ENCODE measurements around the gene DGCR2.

DGCR2 gene

DNA sequence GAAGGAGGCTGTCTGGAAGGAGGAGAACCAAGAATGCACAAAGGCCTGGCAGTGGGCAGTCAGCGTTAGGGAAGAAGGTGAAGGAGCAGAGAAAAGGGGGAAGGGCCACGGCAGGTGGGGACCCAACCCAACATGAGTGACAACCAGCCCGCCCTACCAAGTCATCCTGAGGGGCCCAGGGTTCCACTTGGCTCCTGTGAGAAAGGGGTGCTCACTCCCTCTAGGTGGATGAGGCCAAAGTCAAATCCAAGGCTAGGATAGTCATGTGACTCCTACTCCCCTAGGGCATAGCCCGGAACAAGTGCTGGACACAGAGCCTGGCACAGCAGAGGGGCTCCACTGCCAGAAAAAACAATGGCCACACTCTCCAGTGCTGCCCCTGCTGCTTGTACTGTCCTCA lies 2.2 kb upstream of the DGCR2 start:
- peaks cover 8% of the 10 kb centered on the region for H3K4me1 ChIP-seq (ENCODE audit: insufficient read depth, insufficient read length)
- H3K4me3 ChIP-seq (ENCODE audit: insufficient read length, low read depth), result no peak overlapping the region
- DNase-seq (ENCODE audit: low read depth, low spot score), result no peak
- TF ChIP-seq SUZ12 (IDR thresholded peaks at IDR 0.05; ENCODE audit: extremely low read depth, insufficient read depth, insufficient read length) (no peak), YY1 (IDR thresholded peaks at IDR 0.05; ENCODE audit: insufficient read depth, insufficient read length) (no peak), ZNF274 (IDR thresholded peaks at IDR 0.05; ENCODE audit: low read depth, low read length) (no peak)
- no peaks in the 10 kb centered on the region for H3K9me3 ChIP-seq (ENCODE audit: insufficient read depth, low read length)
- no peak overlapping the region for H3K9ac ChIP-seq (ENCODE audit: insufficient read length, low read depth)
- peaks cover 12% of the 10 kb centered on the region for H3K36me3 ChIP-seq (ENCODE audit: insufficient read depth, insufficient read length, low read length)
- H3K27me3 ChIP-seq (ENCODE audit: insufficient read depth, insufficient read length), result no peaks in the 10 kb centered on the region

GRCh38 chr22:19123936-19124335 lies 1.7 kb upstream of the DGCR2 start:
- Histone ChIP-seq H3K36me3 (ENCODE audit: insufficient read depth, insufficient read length, low read length) (peaks cover 16% of the 10 kb centered on the region), H3K4me1 (ENCODE audit: insufficient read depth, insufficient read length) (peaks cover 8% of the 10 kb centered on the region), H3K9me3 (ENCODE audit: insufficient read depth, low read length) (no peaks in the 10 kb centered on the region), H3K27me3 (ENCODE audit: insufficient read depth, insufficient read length) (no peaks in the 10 kb centered on the region), H3K9ac (ENCODE audit: insufficient read length, low read depth) (no peak overlapping the region), H3K4me3 (ENCODE audit: insufficient read length, low read depth) (no peak overlapping the region)
- no peak for TF ChIP-seq SUZ12 (IDR thresholded peaks at IDR 0.05; ENCODE audit: extremely low read depth, insufficient read depth, insufficient read length)
- TF ChIP-seq YY1 (IDR thresholded peaks at IDR 0.05; ENCODE audit: insufficient read depth, insufficient read length), result no peak
- TF ChIP-seq ZNF274 (IDR thresholded peaks at IDR 0.05; ENCODE audit: low read depth, low read length), result no peak
- no peak for DNase-seq (ENCODE audit: low read depth, low spot score)

- no peak for DNase-seq (ENCODE audit: low read depth, low spot score)
- no peaks in the 10 kb centered on the region for H3K27me3 ChIP-seq (ENCODE audit: insufficient read depth, insufficient read length)
- TF ChIP-seq ZNF274 (IDR thresholded peaks at IDR 0.05; ENCODE audit: low read depth, low read length), result no peak
- TF ChIP-seq SUZ12 (IDR thresholded peaks at IDR 0.05; ENCODE audit: extremely low read depth, insufficient read depth, insufficient read length), result no peak
- no peak for TF ChIP-seq YY1 (IDR thresholded peaks at IDR 0.05; ENCODE audit: insufficient read depth, insufficient read length)
- H3K9ac ChIP-seq (ENCODE audit: insufficient read length, low read depth), result peak overlapping the region; percentile 76
- peaks cover 27% of the 10 kb centered on the region for H3K36me3 ChIP-seq (ENCODE audit: insufficient read depth, insufficient read length, low read length)
- peaks cover 8% of the 10 kb centered on the region for H3K4me1 ChIP-seq (ENCODE audit: insufficient read depth, insufficient read length)
- H3K9me3 ChIP-seq (ENCODE audit: insufficient read depth, low read length), result no peaks in the 10 kb centered on the region
- peak overlapping the region; percentile 49 for H3K4me3 ChIP-seq (ENCODE audit: insufficient read length, low read depth)
These were observed 710 bp upstream of the DGCR2 start for GRCh38 chr22:19122752-19123492.

- Histone ChIP-seq H3K4me3 (ENCODE audit: insufficient read length, low read depth) (peak overlapping the region; percentile 94), H3K36me3 (ENCODE audit: insufficient read depth, insufficient read length, low read length) (peaks cover 38% of the 10 kb centered on the region), H3K9me3 (ENCODE audit: insufficient read depth, low read length) (no peaks in the 10 kb centered on the region), H3K27me3 (ENCODE audit: insufficient read depth, insufficient read length) (no peaks in the 10 kb centered on the region), H3K4me1 (ENCODE audit: insufficient read depth, insufficient read length) (peaks cover 8% of the 10 kb centered on the region), H3K9ac (ENCODE audit: insufficient read length, low read depth) (peak overlapping the region; percentile 97)
- TF ChIP-seq SUZ12 (IDR thresholded peaks at IDR 0.05; ENCODE audit: extremely low read depth, insufficient read depth, insufficient read length) (no peak), YY1 (IDR thresholded peaks at IDR 0.05; ENCODE audit: insufficient read depth, insufficient read length) (no peak), ZNF274 (IDR thresholded peaks at IDR 0.05; ENCODE audit: low read depth, low read length) (no peak)
- no peak for DNase-seq (ENCODE audit: low read depth, low spot score)
These were observed 525 bp downstream of the DGCR2 start for GRCh38 chr22:19121631-19122142.

DNA sequence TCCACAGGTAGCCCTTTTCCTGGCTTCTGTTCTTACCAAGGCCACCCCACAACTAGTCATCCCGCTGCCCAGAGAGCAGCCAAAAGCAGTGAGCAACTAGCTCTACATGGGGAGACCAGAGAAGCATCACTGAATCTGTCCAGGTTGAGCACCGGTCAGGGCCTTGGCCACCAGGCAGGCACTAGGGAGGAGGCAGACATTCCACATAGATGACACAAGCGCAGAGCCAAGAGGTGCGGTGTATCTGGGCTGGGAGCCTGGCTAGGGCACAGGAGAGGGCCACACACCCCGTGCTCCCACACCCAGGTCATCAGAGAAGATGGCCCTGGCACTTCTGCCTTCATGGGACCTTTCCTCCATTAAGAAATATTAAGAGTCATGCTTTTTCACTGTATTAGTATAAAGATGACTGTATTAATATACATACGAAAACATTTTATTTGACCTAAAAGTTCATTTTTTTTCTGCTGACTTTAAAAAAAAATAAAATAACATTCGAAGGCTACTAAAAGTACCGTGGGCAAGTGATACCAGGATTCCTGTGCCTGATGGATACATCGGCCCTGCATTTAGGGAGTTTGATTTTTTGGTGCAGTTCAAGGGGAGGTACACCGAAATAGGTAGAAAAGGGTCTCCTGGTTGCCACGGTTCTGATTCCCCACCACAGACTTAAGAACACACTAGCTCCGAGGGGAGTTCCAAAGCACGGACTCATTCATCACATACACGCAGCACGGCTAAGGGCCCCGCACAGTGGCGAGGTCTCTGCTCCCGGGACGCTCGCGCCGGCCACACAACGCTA lies 1.2 kb downstream of the DGCR2 start:
- peak overlapping the region; percentile 97 for H3K9ac ChIP-seq (ENCODE audit: insufficient read length, low read depth)
- H3K4me1 ChIP-seq (ENCODE audit: insufficient read depth, insufficient read length), result peaks cover 8% of the 10 kb centered on the region
- H3K4me3 ChIP-seq (ENCODE audit: insufficient read length, low read depth), result peak overlapping the region; percentile 94
- TF ChIP-seq ZNF274 (IDR thresholded peaks at IDR 0.05; ENCODE audit: low read depth, low read length) (no peak), SUZ12 (IDR thresholded peaks at IDR 0.05; ENCODE audit: extremely low read depth, insufficient read depth, insufficient read length) (no peak), YY1 (IDR thresholded peaks at IDR 0.05; ENCODE audit: insufficient read depth, insufficient read length) (no peak)
- H3K9me3 ChIP-seq (ENCODE audit: insufficient read depth, low read length), result no peaks in the 10 kb centered on the region
- H3K36me3 ChIP-seq (ENCODE audit: insufficient read depth, insufficient read length, low read length), result peaks cover 43% of the 10 kb centered on the region
- DNase-seq (ENCODE audit: low read depth, low spot score), result no peak
- no peaks in the 10 kb centered on the region for H3K27me3 ChIP-seq (ENCODE audit: insufficient read depth, insufficient read length)

DNA sequence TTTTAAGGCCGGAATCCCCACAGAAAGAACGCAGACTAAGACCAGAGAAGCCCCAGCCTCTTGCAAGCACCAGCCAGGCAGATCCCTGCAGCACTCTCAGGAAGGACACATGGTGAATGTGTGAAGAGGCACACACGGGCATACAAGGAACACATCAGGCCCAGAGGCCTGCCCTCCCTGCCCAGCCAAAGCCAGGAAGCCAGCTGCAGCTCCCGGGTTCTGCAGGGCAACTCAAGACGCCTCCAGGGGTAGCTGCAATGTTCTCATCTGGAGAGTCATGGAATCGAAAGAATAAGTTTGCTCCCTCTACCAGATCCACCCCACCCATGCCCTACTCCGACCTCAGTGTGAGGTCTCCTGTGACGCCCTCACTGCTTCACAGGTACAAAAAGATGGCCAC lies 2.3 kb downstream of the DGCR2 start:
- H3K9ac ChIP-seq (ENCODE audit: insufficient read length, low read depth), result no peak overlapping the region
- no peak for TF ChIP-seq SUZ12 (IDR thresholded peaks at IDR 0.05; ENCODE audit: extremely low read depth, insufficient read depth, insufficient read length)
- no peak for TF ChIP-seq ZNF274 (IDR thresholded peaks at IDR 0.05; ENCODE audit: low read depth, low read length)
- TF ChIP-seq YY1 (IDR thresholded peaks at IDR 0.05; ENCODE audit: insufficient read depth, insufficient read length), result no peak
- H3K9me3 ChIP-seq (ENCODE audit: insufficient read depth, low read length), result no peaks in the 10 kb centered on the region
- no peaks in the 10 kb centered on the region for H3K27me3 ChIP-seq (ENCODE audit: insufficient read depth, insufficient read length)
- DNase-seq (ENCODE audit: low read depth, low spot score), result no peak
- H3K4me3 ChIP-seq (ENCODE audit: insufficient read length, low read depth), result no peak overlapping the region
- H3K4me1 ChIP-seq (ENCODE audit: insufficient read depth, insufficient read length), result peaks cover 10% of the 10 kb centered on the region
- H3K36me3 ChIP-seq (ENCODE audit: insufficient read depth, insufficient read length, low read length), result peaks cover 53% of the 10 kb centered on the region

DNA sequence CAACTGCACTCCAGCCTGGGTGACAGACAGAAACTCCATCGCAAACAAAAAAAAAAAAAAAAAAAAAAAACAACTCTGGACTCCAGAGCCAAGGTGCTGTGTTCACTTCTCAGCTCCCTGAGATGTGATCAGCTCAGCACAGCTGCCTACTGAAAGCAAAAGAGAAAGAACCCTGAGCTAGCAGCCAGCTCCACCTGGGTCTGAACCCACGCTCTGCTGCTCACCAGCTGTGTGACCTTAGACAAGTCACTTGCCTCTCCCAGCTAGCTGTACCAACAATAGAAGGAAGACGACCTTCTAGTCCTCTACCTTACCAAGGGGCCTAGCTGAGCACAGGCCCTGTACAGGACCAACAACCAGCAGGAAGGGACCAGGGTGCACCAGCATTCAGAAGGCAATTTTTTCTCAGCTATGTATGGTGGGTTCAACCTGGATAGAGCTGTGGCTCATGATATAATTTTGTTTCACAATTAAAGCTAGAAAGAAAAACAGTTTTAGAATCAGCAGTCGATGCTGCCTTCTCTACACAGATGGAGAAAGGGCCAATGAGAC lies 3.8 kb downstream of the DGCR2 start:
- peaks cover 10% of the 10 kb centered on the region for H3K4me1 ChIP-seq (ENCODE audit: insufficient read depth, insufficient read length)
- peaks cover 63% of the 10 kb centered on the region for H3K36me3 ChIP-seq (ENCODE audit: insufficient read depth, insufficient read length, low read length)
- TF ChIP-seq SUZ12 (IDR thresholded peaks at IDR 0.05; ENCODE audit: extremely low read depth, insufficient read depth, insufficient read length), result no peak
- no peak for TF ChIP-seq ZNF274 (IDR thresholded peaks at IDR 0.05; ENCODE audit: low read depth, low read length)
- no peak for DNase-seq (ENCODE audit: low read depth, low spot score)
- no peaks in the 10 kb centered on the region for H3K9me3 ChIP-seq (ENCODE audit: insufficient read depth, low read length)
- H3K27me3 ChIP-seq (ENCODE audit: insufficient read depth, insufficient read length), result no peaks in the 10 kb centered on the region
- no peak overlapping the region for H3K9ac ChIP-seq (ENCODE audit: insufficient read length, low read depth)
- no peak overlapping the region for H3K4me3 ChIP-seq (ENCODE audit: insufficient read length, low read depth)
